Measurements from ENCODE around the gene GZMH. TPM values are rescaled to one million over a fixed set of nuclear protein-coding genes. Genes with fewer than 3 reads are reported as not detected.

GZMH gene
- total RNA-seq, 6 donors from 2014 or later = 1.7 to 5.9 (median 4.5) TPM

DNA sequence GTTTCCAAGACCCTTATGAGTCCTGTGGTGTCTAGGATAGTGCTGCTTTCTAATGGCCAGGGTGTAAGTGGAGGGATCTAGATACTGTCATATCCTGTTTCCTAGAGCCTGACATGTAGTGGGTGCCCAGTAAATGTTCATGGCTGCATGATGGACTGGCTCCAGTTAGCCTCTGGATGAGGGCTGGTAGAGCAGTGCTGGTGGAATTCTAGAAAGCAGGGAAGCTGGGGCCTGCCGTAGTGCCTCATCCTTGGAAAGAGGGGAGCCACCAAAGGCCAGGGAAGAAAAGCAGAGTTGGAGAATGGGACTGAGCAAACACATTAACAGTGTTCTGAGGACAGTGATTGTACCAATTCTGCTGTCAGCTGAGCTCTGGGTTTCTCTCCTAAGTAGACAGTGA is 23.9 kb upstream of the GZMH start:
- Histone ChIP-seq H3K4me1 (peaks cover 0 to 11% (median 2%) of the 10 kb centered on the region in 4 donors), H3K27me3 (no peaks in the 10 kb centered on the region), H3K4me3 (peak overlapping the region in 1 of 4 donors; percentile 18), H3K9me3 (no peaks in the 10 kb centered on the region), H3K27ac (peak overlapping the region in 2 of 4 donors; percentile 25 to 59), H3K36me3 (no peaks in the 10 kb centered on the region)
- no peak for ATAC-seq (ENCODE audit: low FRiP score in 2 of 2)
- no peak for DNase-seq
- no peak for TF ChIP-seq EP300 (IDR thresholded peaks at IDR 0.05)
- TF ChIP-seq POLR2AphosphoS5 (IDR thresholded peaks at IDR 0.05) = no peak
- 80 to 93% methylated on average over 1 of the region's 1 CpG for WGBS, 2 donors

DNA sequence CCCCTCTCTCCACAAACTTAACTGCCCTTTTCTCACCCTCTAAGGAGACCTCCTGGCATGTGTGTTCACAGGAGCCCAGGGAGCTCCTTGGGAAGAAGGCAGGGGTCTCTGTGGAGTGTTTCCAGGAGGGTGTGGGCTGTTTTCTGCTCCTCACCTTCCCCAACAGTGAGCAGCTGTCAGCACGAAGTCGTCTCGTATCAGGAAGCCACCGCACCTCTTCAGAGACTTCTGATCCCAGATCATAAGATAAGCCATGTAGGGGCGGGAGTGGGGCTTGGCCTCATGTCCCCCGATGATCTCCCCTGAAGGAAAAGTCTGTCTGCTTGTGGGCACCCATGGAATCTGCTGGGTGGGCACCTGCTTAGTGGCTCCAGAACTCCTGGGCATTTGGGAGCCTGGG is 23.3 kb upstream of the GZMH start:
- Histone ChIP-seq H3K36me3 (no peaks in the 10 kb centered on the region), H3K27ac (peak overlapping the region in 2 of 4 donors; percentile 7 to 59), H3K9me3 (no peaks in the 10 kb centered on the region), H3K4me3 (peak overlapping the region in 1 of 4 donors; percentile 18), H3K4me1 (peaks cover 0 to 11% (median 2%) of the 10 kb centered on the region in 4 donors), H3K27me3 (no peaks in the 10 kb centered on the region)
- DNase-seq = no peak
- no peak for TF ChIP-seq POLR2AphosphoS5 (IDR thresholded peaks at IDR 0.05)
- TF ChIP-seq, protein P1, sequence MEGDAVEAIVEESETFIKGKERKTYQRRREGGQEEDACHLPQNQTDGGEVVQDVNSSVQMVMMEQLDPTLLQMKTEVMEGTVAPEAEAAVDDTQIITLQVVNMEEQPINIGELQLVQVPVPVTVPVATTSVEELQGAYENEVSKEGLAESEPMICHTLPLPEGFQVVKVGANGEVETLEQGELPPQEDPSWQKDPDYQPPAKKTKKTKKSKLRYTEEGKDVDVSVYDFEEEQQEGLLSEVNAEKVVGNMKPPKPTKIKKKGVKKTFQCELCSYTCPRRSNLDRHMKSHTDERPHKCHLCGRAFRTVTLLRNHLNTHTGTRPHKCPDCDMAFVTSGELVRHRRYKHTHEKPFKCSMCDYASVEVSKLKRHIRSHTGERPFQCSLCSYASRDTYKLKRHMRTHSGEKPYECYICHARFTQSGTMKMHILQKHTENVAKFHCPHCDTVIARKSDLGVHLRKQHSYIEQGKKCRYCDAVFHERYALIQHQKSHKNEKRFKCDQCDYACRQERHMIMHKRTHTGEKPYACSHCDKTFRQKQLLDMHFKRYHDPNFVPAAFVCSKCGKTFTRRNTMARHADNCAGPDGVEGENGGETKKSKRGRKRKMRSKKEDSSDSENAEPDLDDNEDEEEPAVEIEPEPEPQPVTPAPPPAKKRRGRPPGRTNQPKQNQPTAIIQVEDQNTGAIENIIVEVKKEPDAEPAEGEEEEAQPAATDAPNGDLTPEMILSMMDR (IDR thresholded peaks at IDR 0.05) = no peak
- no peak for TF ChIP-seq POLR2A (IDR thresholded peaks at IDR 0.05)
- no peak for TF ChIP-seq EP300 (IDR thresholded peaks at IDR 0.05)
- WGBS, 2 donors = 65 to 76% methylated on average over 6 of the region's 6 CpGs
- ATAC-seq (ENCODE audit: low FRiP score in 2 of 2) = no peak

DNA sequence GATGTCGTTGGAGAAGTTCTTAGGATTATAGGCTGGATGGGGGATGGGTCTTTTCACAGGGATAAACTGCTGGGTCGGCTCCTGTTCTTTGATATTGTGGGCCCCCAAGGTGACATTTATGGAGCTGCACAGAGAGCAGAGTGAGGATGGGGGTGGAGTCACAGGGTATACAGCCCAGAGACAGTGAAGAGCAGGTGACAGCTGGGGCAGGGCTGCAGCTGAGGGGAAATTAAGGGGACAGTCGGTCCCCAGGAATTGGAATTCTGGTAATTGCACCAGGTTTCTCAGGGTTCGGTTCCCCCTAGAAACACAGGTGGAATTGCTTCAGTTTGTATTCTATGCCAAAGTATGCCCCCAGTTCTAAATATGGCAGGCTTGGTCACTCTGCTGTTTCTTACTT is 22.9 kb upstream of the GZMH start:
- TF ChIP-seq, protein P1 (IDR thresholded peaks at IDR 0.05) = no peak
- Histone ChIP-seq H3K27me3 (no peaks in the 10 kb centered on the region), H3K36me3 (no peaks in the 10 kb centered on the region), H3K27ac (peak overlapping the region in 1 of 4 donors; percentile 41), H3K4me3 (peak overlapping the region in 1 of 4 donors; percentile 18), H3K4me1 (peaks cover 0 to 11% (median 2%) of the 10 kb centered on the region in 4 donors), H3K9me3 (no peaks in the 10 kb centered on the region)
- ATAC-seq (ENCODE audit: low FRiP score in 2 of 2) = no peak
- WGBS, 2 donors = 80 to 92% methylated on average over 3 to 4 of the region's 4 CpGs
- no peak for DNase-seq

DNA sequence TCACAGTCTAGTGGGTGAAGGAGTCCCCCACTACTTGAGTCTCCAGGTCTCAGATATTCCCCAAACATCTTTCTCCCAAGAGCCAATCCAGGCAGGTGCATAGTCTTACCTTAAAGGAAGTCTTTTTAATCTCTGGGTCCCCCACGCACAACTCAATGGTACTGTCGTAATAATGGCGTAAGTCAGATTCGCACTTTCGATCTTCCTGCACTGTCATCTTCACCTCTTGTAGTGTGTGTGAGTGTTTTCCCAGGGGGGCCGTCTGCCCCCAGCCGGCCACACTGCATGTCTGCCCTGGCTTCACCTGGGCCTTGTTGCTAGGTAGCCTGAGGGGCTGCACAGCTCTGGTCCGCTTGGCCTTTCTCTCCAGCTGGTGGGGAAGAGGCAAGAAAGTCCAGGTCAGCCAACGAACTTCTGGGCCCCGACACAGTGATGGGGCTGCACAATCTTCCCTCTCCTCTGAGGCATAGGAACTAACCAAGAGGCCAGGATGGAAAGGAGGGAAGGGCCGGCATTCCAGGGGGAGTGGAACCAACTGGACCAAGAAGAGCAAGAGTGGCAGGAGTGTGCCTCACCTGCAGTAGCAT is 22.4 kb upstream of the GZMH start:
- WGBS, 2 donors = 88 to 90% methylated on average over 10 to 11 of the region's 11 CpGs
- H3K4me3 ChIP-seq = peak overlapping the region in 1 of 4 donors; percentile 6
- no peaks in the 10 kb centered on the region for H3K9me3 ChIP-seq
- TF ChIP-seq POLR2A (IDR thresholded peaks at IDR 0.05) (no peak), EP300 (IDR thresholded peaks at IDR 0.05) (no peak)
- no peak overlapping the region for H3K27ac ChIP-seq
- DNase-seq (peak in 1 of 2 donors; percentile 28), ATAC-seq (ENCODE audit: low FRiP score in 2 of 2) (no peak)
- H3K27me3 ChIP-seq = no peaks in the 10 kb centered on the region
- H3K4me1 ChIP-seq = peaks cover 0 to 11% (median 2%) of the 10 kb centered on the region in 4 donors
- H3K36me3 ChIP-seq = no peaks in the 10 kb centered on the region

DNA sequence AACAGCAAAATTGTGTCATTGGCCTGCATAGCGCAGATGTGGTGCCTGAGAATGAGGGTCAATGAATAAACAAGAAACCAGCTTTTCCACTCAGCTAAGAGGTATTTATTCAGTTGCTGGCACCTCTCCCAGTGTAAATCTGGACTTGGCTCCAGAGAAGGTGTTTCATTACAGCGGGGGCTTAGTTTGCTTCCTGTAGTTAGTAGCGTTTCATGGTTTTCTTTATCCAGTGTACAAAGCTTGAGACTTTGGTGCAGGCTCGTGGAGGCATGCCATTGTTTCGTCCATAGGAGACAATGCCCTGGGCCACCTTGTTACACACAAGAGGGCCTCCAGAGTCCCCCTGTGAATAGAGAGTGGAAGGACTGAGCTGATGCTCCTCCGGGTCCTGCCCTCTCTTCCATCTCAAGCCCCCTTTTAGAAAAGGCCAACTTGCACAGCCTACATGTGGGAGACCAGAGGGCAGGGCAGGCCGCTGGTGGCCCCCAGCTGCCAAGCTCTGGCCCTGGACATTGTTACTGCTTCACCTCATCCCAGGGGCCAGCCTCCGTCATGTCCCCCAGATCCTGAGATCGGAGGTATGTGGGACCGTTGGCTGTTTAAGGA is 21.5 kb upstream of the GZMH start:
- peaks cover 0 to 11% (median 2%) of the 10 kb centered on the region in 4 donors for H3K4me1 ChIP-seq
- DNase-seq (peak in 1 of 2 donors; percentile 53), ATAC-seq (ENCODE audit: low FRiP score in 2 of 2) (peak; percentile 14 to 50)
- H3K9me3 ChIP-seq = no peaks in the 10 kb centered on the region
- 43 to 50% methylated on average over 4 to 10 of the region's 10 CpGs for WGBS, 2 donors
- H3K27ac ChIP-seq = peak overlapping the region in 1 of 4 donors; percentile 19
- no peaks in the 10 kb centered on the region for H3K27me3 ChIP-seq
- H3K36me3 ChIP-seq = no peaks in the 10 kb centered on the region
- H3K4me3 ChIP-seq = no peak overlapping the region
- TF ChIP-seq POLR2AphosphoS5 (IDR thresholded peaks at IDR 0.05) = no peak
- TF ChIP-seq POLR2A (IDR thresholded peaks at IDR 0.05) = no peak
- TF ChIP-seq, protein P1 (IDR thresholded peaks at IDR 0.05) = no peak
- TF ChIP-seq EP300 (IDR thresholded peaks at IDR 0.05) = no peak
